HG03457 (cell line): Measurements from ENCODE around the gene NKRF.
A peak's percentile ranks its signal among the peaks of the same experiment; 100 is the strongest.

Source experiments
- ATAC-seq: cut with Tn5 transposase; IDR thresholded peaks from one replicate; pipeline ENCODE4 v1.9.1; 2021; ENCODE audit warnings: moderate number of reproducible peaks; ENCODE audit not compliant: unreplicated experiment

NKRF gene

DNA sequence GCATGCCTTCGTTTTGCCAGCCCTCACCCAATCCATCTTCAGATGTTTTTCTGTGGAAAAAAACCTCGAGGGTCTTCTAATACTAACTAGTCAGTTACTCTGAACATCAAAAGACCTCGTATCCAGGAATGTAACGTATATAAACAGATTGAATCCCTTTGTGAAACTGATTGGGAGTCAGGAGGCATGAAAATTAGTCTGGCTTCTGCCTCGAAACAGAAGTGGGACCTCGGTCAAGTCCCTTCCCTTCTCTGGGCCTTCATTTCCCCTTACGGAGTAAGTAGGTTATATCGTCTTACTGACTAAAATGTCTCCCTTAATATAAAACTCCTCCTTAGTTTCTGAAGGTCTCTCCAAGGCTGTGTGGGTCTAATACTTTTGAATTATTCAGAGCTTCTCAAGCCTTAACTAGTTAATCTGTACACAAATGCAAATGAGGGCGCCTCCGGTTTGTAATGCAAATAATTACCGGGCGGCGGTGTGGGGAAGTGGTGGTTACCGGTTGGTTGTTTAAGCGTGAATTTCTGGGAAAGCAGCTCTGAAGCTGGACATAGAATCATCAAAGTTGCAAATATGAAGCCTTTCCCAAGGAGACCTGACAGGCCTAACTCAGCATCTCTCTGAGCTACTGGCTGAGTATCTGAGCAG is 11.4 kb upstream of the NKRF start:
- peak; percentile 49 for ATAC-seq

DNA sequence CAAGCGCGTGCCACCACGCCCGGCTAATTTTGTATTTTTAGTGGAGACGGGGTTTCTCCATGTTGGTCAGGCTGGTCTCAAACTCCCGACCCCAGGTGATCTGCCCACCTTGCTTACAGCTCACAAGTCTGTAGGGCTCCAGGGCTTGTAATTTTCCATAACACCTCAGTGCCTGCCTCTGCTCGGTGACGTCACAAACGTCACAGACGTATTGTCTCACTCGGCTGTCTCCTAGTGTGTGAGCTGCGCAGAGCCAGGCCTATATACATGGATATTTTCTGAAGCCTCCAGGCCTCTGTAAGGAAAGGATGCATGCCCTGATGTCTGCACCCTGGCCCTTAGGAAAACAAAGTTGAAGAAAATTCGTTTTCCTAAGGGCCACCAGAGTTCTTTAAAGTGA is 8.6 kb upstream of the NKRF start:
- no peak for ATAC-seq

DNA sequence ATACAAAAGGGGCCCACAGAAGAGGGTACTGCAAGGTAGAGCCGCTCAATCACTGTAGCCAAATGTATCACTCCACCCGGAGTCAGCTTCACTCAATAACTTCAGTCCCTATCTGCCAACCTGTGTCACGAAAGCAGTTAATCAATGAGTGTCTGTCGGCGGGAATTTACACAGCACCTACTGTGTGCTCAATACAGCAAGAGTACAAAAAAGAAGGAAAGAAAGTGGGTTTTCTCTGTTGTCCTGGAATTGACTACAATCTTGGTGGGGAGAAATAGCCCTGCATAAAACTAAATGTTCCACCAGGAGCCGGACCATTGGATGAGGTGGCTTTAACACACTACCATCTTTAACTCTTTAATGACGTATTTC is 780 bp upstream of the NKRF start:
- no peak for ATAC-seq

DNA sequence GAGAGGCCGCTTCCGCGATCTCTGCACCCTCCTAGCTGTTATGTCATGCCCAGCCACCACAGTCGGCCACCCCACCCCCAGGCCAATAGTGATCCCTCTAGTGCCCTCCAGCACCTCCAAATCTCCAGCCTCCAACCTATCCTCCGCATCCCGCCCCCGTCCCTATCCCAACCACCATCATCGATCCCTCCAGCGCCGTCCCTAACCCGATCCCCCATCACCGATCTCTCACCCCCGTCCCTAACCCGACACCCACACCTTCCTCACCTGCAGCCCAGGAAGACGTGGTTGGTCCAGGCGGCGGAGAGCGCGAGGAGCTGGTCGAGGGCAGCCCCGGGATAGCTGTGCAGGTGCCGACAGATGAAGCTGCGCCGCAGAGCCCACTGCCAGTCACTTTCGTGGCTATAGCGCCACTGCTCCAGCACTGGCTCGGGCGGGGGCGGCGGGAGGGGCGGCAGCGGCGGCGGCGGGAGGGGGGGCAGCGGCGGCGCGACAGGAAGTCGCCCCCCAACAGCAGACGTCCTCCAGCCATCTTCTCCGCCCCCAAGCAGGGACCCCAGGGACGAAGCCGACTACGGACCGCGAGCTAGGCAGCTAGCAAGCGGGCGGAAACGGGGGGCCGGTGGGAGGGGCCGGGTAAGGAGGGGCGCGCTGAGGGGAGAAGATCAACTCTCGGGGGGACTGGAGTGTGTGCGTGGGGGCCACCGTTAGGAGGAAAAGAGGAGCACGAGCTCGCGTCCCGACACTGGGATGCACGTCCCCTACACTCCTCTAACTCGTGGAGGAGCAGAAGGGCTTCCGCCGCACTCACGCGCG is 552 bp downstream of the NKRF start:
- ATAC-seq, result peak; percentile 17

DNA sequence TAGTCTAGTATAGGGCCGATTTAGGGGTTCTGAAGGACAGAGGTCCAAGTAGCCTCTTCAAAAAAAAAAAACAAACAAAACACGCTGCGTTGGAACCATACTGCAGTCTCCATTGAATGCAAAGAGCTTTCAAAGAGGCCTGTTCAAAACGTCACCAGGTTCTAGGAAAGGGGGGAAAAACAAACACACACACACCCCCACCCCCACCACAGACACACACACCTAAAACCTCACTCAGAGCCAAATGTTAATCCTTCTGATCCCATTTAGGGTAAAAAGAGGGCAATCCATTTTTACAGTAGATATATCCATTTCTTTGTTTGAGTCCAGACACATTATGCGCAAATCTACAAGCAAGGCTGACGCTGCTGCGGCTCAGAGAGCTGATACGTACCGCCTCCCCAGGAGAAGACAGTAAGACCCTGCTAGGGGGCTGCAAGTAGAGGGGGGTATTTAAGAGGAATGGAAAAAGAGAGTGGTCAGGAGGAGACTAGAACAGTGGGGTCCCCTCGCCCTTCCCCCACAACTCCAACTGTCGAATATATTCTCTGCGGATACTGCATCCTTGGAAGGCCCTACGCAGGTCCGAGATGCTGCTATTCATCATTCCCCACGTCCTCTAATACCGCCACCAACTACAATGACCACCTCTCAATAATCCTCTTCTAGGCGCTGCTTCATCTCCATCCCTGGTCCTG is 1.3 kb downstream of the NKRF start:
- no peak for ATAC-seq

DNA sequence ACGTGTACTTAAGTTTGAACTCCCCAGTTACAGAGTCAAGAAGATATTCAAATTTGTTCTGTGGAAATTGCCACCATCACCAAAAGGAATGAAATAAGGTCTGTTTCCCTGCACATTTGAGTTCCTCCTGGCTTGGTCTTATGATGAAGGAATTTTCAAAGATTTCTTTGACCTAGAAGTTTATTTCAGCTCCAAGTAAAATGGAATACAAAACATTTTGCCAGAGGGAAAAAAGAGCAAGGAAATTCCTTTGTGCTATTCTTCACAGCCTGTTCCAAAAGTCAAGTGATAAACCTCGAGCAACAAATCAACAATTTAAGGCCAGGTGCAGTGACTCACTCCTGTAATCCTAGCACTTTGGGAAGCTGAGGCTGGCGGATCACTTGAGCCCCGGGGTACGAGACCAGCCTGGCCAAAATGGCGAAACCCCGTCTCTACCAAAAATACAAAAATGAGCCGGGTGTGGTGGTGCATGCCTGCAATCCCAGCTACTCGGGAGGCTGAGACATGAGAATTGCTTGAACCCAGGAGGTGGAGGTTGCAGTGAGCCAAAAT is 3.4 kb downstream of the NKRF start:
- no peak for ATAC-seq

DNA sequence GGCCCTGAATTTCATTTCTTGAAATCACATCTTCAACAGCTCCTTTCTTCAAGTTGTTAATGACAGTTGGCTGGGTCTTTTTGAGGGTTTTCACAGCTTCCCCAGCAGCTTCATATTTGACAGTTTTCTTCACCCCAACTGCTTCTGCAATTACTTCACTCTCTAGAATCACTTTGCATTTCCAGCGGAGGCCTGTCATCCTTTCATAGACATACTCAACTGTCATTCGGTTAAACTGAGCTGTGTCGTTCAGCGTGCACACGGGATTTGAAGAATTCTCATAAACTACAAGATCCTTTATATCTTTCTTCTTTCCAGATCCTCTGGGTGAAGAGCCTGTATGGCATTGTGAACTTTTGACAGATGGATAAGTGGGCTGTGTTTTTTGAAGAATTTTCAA is 16.4 kb downstream of the NKRF start:
- ATAC-seq, result no peak

DNA sequence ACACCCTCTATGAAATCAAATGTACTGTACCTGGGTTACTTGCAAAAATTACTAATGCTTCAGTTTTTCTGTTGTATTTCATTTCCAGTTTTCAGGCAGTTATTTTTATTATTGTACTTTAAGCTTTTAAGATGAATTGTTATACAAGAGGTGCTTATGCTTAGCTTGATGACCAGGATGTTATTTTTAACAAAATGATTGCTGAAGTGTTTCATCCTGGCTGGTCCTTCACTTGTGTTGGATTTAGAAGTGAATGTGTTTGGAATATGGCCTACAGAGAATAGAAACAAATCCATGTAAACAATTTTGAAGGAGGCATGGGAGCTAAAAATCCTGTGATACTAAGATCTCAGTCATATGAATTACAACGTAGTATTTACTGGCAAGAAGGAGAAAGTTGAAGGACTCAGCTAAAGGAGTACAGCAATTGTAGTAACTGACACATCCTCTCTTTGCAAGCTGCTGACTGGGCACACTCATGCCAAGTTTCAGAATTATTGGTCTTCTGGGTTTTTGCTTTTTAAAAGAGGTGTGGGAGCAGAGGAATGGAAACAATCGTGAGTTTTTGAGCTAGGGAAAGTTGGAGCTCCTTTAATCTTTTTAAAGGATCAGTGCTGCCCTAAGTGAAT is 22.7 kb downstream of the NKRF start:
- ATAC-seq, result no peak

DNA sequence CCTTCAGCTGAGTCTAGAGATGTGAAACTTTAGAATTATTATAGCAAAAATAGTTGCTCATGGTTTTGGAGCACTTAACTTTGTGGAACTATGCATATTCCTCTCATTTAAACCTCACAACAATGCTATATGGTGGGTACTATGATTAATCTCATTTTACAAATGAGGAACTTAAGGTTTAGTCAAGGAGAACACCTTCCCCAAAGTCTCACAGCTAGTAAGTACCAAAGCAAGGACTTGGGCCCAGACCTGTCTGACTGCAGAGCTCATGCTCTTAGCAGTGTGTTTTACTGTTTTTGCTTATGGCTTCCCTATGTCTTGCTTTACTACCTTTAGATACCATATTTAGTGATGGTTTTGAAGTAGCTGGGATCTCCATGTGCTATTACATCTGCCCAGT is 26.8 kb downstream of the NKRF start:
- ATAC-seq, result no peak

DNA sequence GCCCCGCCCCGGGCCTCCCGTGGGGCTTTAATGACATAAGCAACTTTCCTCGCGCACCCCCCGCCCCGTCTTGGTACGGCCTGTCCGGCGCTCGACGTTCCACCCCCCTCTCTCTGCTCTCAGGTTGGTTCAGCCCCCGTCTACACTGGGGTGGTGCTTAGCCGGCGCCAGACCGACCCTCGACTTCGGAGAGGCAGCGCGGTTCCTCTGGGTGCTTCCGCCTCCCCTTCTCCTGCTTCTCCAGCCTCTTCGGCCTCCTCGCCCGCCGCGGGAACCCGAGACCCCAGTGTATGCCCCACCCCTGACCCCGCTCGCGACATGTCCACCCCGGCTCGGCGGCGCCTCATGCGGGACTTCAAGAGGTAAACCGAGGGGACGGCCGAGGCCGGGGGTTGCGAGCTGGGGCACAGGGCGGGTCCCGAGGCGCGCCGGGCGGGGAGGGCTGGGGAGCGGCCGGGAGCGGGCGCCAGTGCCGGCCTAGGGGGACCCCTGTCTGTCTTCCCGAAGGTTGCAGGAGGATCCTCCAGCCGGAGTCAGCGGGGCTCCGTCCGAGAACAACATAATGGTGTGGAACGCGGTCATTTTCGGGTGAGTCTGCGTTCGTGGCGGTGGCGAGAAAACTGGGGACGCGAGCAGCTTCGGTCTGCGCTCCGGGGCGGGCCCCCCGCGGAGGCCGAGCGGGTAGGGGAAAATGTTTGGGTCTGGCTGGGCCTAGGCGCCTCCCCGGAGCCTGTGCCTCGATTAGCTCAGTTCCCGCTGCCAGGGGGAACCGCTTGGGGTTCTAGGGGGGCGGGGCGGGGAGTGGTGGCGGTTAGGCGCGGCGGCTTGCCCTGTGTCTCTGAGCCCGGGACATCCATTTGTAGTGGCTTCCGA is 31.6 kb downstream of the NKRF start, which contains the start of gene UBE2A:
UBE2A (plus strand) TSS at position 170 of the 873 bp plus-strand sequence; CDS start at position 319, 149 bp downstream.
- ATAC-seq, result peak; percentile 74

DNA sequence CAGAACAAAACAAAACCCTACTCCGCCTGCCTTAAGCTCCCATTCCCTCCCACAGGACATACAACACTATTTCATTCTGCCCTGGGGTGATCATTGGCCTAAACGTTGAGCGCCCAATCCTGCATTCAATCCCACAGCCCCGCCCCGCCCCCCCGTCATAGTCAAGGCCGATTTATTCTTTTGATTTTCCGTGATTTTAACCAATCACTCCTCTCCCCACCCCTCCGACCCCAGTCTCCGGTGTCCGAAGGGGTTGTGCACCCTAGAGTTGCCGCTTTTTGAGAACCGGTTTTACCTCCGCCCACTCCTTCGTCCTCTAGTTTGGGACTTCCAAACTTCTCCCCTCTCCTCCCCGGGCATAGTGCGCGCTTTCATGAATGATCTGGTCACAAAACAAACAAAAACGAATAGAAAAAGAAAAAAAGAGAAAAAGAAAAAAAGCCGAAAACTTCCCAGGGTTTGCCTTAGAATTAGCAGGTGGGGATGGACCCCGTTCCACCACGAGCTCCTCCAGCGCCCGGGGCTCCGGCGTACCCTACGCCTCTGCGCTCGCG is 32.3 kb downstream of the NKRF start:
- no peak for ATAC-seq

DNA sequence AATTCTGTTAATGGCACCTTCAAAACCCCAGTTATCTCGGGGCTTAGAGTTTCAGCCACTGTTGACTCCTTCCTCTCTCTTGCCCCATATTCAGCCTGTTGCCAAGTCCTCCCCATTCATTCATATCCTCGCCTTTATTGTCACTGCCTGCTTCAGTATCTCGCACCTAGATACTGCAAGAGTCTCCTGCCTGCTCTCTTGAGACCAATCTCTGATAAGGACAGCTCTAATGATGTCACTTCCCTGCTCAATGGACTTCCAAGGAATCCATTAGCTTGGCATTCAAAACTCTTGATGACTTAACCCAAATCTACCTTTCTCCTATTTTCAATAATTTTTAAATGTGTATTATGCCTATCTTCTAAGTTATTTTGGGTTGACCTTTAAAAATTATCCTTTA is 33.0 kb downstream of the NKRF start:
- no peak for ATAC-seq

DNA sequence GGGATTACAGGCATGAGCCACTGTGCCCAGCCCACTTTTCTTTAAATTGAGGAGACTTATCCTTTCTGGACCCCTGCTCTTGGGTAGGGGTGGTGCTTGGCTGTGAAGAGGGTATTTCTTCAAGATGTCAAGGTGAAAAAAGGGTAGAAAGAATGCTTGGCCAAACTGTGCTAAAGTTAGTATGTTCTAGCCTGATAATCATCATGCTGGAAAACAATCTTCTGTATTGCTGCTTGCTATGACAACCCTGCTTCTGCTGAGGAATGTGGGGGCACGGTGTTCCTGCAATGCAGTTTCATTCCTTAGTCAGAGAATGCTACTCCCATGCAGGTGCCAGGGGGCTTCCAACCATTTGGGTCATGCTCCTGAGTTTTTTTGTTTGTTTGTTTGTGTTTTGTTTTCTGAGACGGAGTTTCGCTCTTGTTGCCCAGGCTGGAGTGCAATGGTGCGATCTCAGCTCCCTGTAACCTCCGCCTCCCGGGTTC is 35.8 kb downstream of the NKRF start:
- no peak for ATAC-seq

DNA sequence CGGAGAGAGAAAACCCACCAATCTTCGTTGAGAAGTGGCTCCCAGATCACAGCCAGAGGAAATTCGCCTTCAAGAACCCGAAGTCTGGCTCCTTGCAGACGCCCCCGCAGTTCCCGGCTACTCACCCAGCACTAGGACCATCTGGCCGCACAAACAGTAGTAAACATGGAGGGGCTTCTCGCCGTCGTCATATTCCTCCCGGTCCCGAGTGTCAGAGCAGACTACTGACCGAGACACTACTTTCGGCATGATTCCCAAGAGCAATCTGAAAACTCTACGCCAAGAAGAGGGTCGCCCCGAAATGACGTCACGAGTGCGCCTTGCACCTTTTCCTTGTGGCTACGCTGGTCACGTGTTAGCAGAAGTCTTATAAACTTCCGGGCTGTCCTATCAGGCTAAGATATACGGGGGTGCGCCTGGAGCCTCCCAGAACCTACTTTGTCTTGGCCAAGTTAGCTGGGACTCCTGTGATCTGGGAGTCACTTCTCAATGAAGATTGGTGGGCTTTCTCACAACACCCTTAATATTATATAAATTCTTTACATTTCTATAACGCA is 41.0 kb downstream of the NKRF start, which contains the start of gene STEEP1:
STEEP1 (minus strand) TSS at position 303 of the 557 bp plus-strand sequence; CDS start at position 249, 54 bp downstream.
- peak; percentile 71 for ATAC-seq

DNA sequence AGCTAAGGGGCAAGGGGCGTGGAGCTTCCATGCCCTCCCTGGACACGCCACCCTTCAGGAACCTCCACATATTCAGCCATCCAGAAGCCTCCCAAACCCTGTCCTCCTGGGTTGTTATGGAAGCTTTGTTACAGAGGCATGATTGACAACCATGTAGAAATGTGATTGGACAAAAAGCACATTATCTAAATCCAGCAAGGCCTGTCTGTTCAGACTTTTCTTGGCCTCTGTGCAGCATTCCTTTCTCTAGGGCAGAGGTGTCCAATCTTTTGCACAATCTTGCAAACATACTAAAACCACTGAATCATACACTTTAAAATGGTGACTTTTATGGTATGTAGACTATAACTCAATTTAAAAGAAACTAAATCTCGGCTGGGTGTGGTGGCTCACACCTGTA is 53.7 kb downstream of the NKRF start:
- ATAC-seq, result no peak

DNA sequence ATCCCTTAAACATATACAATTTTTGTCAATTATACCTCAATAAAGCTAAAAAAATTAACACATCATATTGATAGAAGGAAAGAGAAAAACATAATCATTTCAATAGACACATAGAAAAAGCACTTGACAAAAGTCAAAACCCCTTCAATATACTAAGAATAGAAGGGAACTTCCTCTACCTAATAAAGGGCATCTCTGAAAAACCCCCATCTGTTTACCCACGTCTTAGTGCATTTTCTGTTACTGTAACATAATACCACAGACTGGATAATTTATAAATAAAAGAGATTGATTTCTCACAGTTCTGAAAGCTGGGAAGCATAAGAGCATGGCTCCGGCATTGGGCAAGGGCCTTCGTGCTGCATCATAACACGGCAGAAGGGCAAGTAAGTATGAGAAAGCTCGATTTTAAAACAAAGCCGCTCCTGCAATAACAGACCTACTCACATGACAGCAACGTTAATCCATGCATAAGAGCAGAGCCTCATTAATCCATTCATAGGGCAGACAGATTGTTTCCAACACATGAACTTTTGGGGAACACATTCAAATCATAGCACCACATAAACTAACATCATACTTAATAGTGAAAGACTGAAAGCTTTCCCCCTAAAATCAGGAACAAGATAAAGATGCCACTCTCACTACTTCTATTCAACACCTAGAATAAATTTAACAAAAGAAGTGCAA is 56.8 kb downstream of the NKRF start:
- no peak for ATAC-seq

DNA sequence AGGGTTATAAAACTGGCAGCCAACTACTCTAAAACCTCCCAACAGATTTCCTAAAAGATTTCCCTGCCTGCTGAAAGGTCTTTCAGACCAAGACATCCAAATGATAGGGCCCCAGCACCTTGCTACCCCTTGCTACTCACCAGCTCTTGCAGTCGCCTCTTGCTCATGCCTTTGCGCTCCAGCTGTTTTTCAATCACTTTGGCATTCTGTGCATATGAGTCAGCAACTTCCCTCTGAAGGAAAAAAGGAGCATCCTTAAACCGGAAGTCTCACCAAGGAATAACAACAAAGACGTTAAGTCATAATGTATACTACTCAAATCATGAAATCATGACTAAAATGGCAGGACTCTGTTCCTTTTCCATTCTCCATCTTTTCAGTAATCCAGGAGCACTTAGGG is 65.0 kb downstream of the NKRF start:
- no peak for ATAC-seq

DNA sequence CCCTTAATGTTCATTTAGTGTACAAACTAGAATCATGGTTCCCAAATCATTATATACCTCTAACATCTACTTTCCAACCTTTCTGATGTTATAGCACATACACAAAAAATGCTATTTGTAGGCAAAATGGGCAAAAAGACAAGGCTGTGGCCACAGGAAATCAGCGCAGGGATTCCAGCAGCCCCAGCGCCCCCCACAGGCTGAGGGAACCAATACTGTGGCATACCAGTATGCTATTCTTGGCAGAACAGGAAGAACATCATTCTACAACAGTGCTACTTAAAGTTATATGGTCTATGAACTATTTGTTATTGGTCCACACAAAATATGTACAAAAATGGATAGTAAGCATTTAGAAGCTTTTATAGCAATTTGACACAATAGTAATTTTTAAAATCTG is 66.4 kb downstream of the NKRF start:
- ATAC-seq, result no peak
